Measurements from ENCODE around the gene STK24.
A peak's percentile ranks its signal among the peaks of the same experiment; 100 is the strongest.

The STK24 gene

DNA sequence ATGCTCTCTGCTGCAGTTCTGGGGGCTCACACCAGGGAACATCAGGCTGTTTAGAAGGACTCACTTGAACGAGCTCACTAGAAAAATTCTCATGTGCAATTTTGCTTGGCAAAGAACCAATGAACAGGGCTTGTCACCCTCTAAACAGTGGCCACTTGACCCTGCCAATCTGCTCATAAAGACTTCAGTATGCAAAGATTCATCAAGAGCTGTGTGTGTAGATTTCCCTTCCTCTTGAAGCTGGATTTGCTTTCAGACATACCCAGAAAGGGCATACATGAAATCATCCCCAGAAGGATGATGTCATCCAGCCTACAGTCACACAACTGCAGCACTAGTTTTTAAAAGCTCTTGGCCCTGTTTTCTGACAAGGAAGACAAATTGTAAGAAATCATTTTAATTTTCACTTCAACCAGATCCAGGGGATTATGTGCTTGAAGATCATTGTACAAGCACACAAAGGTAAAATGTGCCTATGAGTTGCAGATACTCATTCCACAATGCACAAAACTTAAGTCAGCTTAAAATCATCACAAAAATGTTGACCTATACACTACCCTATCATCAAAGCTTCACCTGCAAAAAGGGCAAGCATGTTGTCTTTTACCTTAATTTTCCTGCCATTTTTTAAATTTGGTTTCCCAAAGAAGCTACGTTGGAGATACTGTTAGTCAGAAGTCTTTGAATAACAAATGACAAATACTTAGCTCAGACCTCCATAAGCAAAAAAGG is 5.2 kb upstream of the STK24 start:
- DNase-seq (ENCODE audit: low read depth): no peak

- no peak for DNase-seq (ENCODE audit: low read depth)
Measured at GRCh38 chr13:98581381-98581780, 4.5 kb upstream of the STK24 start.

- no peak for DNase-seq (ENCODE audit: low read depth)
Measured at GRCh38 chr13:98580420-98580819, 3.5 kb upstream of the STK24 start.

DNA sequence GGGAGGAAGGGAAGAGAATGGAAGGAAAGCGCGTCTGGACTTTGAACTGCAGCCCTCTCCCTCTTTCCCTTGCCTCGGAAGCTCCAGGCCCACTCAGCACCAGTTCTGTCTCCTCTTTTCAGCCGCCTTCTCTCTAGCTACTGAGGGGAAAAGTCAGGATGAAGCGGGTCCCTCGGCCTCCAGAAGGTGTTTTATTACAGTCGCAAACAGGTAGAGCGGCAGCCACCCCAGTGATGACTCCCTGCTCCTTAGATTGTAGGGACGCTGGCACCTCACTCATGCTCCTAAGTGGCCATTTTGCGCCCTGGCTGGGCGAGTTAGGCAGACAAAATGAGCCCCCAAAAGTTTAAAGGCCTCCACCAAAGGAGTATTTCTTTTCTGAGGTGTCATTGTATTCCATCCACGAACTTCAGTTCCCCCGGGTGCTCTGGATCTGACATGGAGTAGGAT is 954 bp upstream of the STK24 start:
- no peak for DNase-seq (ENCODE audit: low read depth)

GRCh38 chr13:98576200-98576945 is 534 bp downstream of the STK24 start:
- no peak for DNase-seq (ENCODE audit: low read depth)

DNA sequence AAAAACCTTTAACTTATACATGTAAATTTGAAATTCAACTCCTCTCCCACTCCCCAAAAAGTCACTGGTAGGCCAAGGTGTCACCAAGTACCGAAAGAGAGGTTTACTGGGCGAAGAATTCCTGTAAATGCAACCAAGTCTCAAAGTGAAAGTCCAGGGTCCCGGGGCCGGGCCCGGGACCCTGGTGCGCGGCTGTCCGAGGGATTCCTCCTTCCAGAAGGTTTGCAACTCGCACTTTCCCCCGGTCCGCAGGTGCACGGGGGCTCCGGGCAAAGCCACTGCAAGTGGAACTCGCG is 1.1 kb downstream of the STK24 start:
- no peak for DNase-seq (ENCODE audit: low read depth)

GRCh38 chr13:98575009-98575903 is 1.7 kb downstream of the STK24 start:
- DNase-seq (ENCODE audit: low read depth): no peak

- no peak for DNase-seq (ENCODE audit: low read depth)
Measured at GRCh38 chr13:98571955-98572662, 4.8 kb downstream of the STK24 start.

GRCh38 chr13:98570929-98571372 is 6.0 kb downstream of the STK24 start:
- no peak for DNase-seq (ENCODE audit: low read depth)

- DNase-seq (ENCODE audit: low read depth): peak; percentile 52
Measured at GRCh38 chr13:98569494-98570367, 7.2 kb downstream of the STK24 start.

- DNase-seq (ENCODE audit: low read depth): no peak
Measured at GRCh38 chr13:98568918-98569317, 8.0 kb downstream of the STK24 start.

DNA sequence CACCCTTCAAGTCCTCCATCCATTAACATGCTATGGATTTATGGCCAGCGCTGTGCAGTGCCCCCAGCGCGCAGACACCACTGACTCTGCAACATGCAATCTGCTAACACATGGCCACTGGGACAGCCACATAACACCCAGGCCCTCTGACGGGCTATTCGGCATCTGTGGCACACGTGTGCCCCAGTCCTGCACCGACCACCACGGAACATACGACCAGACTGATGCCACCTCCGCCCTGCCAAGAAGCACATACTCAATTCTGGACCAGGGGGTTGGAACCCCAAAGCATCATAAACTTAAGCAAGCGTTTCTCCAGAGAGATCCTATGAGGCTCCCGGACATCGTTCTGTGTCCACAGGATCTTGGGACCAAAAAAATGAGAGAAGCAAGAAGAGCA is 9.8 kb downstream of the STK24 start:
- no peak for DNase-seq (ENCODE audit: low read depth)

- no peak for DNase-seq (ENCODE audit: low read depth)
Measured at GRCh38 chr13:98565726-98566565, 11.0 kb downstream of the STK24 start.

DNA sequence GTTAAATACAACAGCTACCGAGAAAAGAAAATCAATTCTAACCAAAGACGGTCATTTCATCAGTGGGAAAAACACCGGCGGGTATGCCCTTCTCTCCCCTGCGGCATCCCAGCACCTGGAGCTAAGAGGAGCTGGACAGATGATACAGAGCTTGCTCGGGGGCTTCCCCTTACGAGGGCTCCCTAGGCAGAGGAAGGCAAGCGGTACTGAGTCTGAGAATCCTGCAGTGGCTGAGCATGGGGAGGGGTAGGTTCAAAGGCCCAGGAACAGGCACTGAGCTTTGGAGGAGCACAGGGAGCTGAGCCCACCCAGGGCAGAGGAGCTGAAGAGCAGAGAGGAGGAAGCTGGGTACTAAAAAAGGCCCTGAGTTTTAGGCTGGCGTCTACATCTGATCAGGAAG is 12.7 kb downstream of the STK24 start:
- no peak for DNase-seq (ENCODE audit: low read depth)

GRCh38 chr13:98563071-98563470 is 13.8 kb downstream of the STK24 start:
- DNase-seq (ENCODE audit: low read depth): no peak

DNA sequence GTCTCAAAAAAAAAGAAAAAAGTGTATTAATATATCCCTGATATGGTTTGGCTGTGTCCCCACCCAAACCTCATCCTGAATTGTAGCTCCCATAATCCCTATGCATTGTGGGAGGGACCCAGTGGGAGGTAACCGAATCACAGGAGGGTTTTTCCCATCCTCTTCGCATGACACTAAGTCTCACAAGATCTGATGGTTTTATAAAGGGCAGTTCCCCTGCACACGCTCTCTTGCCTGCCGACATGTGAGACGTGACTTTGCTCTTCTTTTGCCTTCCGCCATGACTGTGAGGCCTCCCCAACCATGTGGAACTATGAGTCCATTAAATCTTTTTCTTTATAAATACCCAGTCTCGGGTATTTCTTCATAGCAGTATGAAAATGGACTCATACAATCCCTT is 17.7 kb downstream of the STK24 start:
- no peak for DNase-seq (ENCODE audit: low read depth)

GRCh38 chr13:98557937-98558792 is 18.7 kb downstream of the STK24 start:
- no peak for DNase-seq (ENCODE audit: low read depth)

- DNase-seq (ENCODE audit: low read depth): no peak
Measured at GRCh38 chr13:98556968-98557631, 19.8 kb downstream of the STK24 start.
